Endothelial cell of umbilical vein (primary cell): ENCODE measurements around the gene PLXDC2. TPM values are rescaled to one million over a fixed set of nuclear protein-coding genes. Genes with fewer than 3 reads are reported as not detected.

Experiments used
- BruUV-seq: library from RNA; stranded (reverse); fragments of 400-500 nt; replicated peaks from 2 replicates; lab custom pipeline; 2021; lab: Mats Ljungman, UMichigan
- CTCF ChIA-PET: fragments of 300-600, 350-600 bp; sonication (Branson Sonifier 250); formaldehyde crosslinking; loops from one replicate; lab custom pipeline; 2021; ENCODE audit warnings: antibody characterized with exemption, inconsistent platforms; lab: Charles Lee
- POLR2A ChIA-PET: fragments of 300-600, 350-600 bp; sonication (Branson Sonifier 250); formaldehyde crosslinking; loops from one replicate; lab custom pipeline; 2021; ENCODE audit warnings: antibody characterized with exemption, inconsistent platforms; lab: Charles Lee
- DNase-seq: peaks from one replicate; pipeline ENCODE4 v3.0.0-alpha.2; 2011; ENCODE audit warnings: low read depth, low spot score
- FAIRE-seq: peaks from 2 replicates; lab custom pipeline; 2011; peaks lifted over from hg19 to GRCh38; lab: Jason Lieb, UNC
- H2AFZ ChIP-seq: 2 replicates; pipeline ENCODE4 v1.6.0; 2012; ENCODE audit warnings: low read depth, low read length, control low read depth, inconsistent platforms
- H3K27ac ChIP-seq: 2 replicates; pipeline ENCODE4 v1.5.1; 2011; ENCODE audit warnings: low read depth, mild to moderate bottlenecking, control low read depth, low read length, moderate library complexity; ENCODE audit not compliant: insufficient read depth
- H3K27me3 ChIP-seq, 2 experiments: 2 replicates each; pipeline versions ENCODE4 v1.6.0 to v1.6.1; 2011; ENCODE audit warnings: low read length in 2 of 2, mixed read lengths in 1 of 2; ENCODE audit not compliant: control insufficient read depth in 2 of 2, insufficient read depth in 2 of 2
- H3K36me3 ChIP-seq, 2 experiments: 2 replicates in 1 of 2; 3 replicates in 1 of 2; pipeline ENCODE4 v1.5.1; 2011; ENCODE audit warnings: low read length in 2 of 2, mild to moderate bottlenecking in 1 of 2, moderate library complexity in 1 of 2; ENCODE audit not compliant: control insufficient read depth in 2 of 2, insufficient read depth in 2 of 2; ENCODE audit errors: extremely low read depth in 1 of 2
- H3K4me1 ChIP-seq: 3 replicates; pipeline ENCODE4 v1.5.1; 2011; ENCODE audit warnings: mild to moderate bottlenecking, low read length; ENCODE audit not compliant: control insufficient read depth, insufficient read depth; ENCODE audit errors: extremely low read depth
- H3K4me2 ChIP-seq: 2 replicates; pipeline ENCODE4 v1.6.1; 2011; ENCODE audit warnings: low read length, control low read depth, mixed read lengths; ENCODE audit not compliant: insufficient read depth
- H3K4me3 ChIP-seq, 3 experiments: fragments of 200-600 bp in 1 of 3; sonication (generic), shearing (Covaris generic) in 1 of 3; replicated peaks in 1 of 3; 2 replicates each; pipeline ENCODE4 v1.5.1; 2011 to 2016; ENCODE audit warnings: control low read depth in 3 of 3, low read length in 3 of 3, mild to moderate bottlenecking in 2 of 3, inconsistent platforms in 1 of 3, low read depth in 1 of 3, moderate library complexity in 1 of 3; ENCODE audit not compliant: insufficient read depth in 1 of 3
- H3K79me2 ChIP-seq: 2 replicates; pipeline ENCODE4 v1.6.0; 2012; ENCODE audit warnings: low read length, inconsistent platforms; ENCODE audit not compliant: control insufficient read depth, insufficient read depth
- H3K9ac ChIP-seq: replicated peaks from 2 replicates; pipeline ENCODE3; 2011; ENCODE audit warnings: low read length, control low read depth; ENCODE audit not compliant: insufficient read depth; ENCODE audit errors: extremely low read depth
- H3K9me1 ChIP-seq: replicated peaks from 3 replicates; pipeline ENCODE4 v1.6.0; 2011; ENCODE audit warnings: mild to moderate bottlenecking, low read length; ENCODE audit not compliant: control insufficient read depth, insufficient read depth; ENCODE audit errors: extremely low read depth
- H3K9me3 ChIP-seq: replicated peaks from 2 replicates; pipeline ENCODE4 v1.5.1; 2012; ENCODE audit warnings: low read length, inconsistent platforms; ENCODE audit not compliant: control insufficient read depth, insufficient read depth
- H4K20me1 ChIP-seq: replicated peaks from 2 replicates; pipeline ENCODE3; 2011; ENCODE audit warnings: mild to moderate bottlenecking, low read length; ENCODE audit not compliant: control insufficient read depth, insufficient read depth; ENCODE audit errors: extremely low read depth
- CTCF ChIP-seq, 2 donors: IDR thresholded peaks; 1 replicate in 1 of 2; 2 replicates in 1 of 2; pipeline ENCODE4 v1.5.1; 2011; ENCODE audit warnings: low read length in 2 of 2, mild to moderate bottlenecking in 2 of 2, moderate library complexity in 2 of 2, control low read depth in 1 of 2, inconsistent platforms in 1 of 2, low read depth in 1 of 2; ENCODE audit not compliant: insufficient read depth in 1 of 2; ENCODE audit errors: extremely low read depth in 1 of 2
- EZH2 ChIP-seq: IDR thresholded peaks from 2 replicates; pipeline ENCODE4 v1.6.1; 2012; ENCODE audit warnings: borderline replicate concordance, low read depth, mild to moderate bottlenecking, moderate library complexity, low read length, inconsistent platforms; ENCODE audit not compliant: severe bottlenecking
- FOS ChIP-seq: IDR thresholded peaks from 2 replicates; pipeline ENCODE4 v1.6.1; 2011; ENCODE audit warnings: mild to moderate bottlenecking, low read length, moderate library complexity, borderline replicate concordance; ENCODE audit not compliant: insufficient read depth
- GATA2 ChIP-seq: IDR thresholded peaks from 2 replicates; pipeline ENCODE4 v1.7.0; 2011; ENCODE audit warnings: low read depth, mild to moderate bottlenecking, moderate library complexity, mixed read lengths, low read length; ENCODE audit not compliant: insufficient read length, insufficient read depth
- JUN ChIP-seq: IDR thresholded peaks from 2 replicates; pipeline ENCODE4 v1.6.1; 2011; ENCODE audit warnings: borderline replicate concordance, low read depth; ENCODE audit not compliant: insufficient read length, insufficient read depth
- MAX ChIP-seq: IDR thresholded peaks from 2 replicates; pipeline ENCODE4 v1.6.1; 2011; ENCODE audit not compliant: insufficient read depth, insufficient read length
- MYC ChIP-seq: IDR thresholded peaks from one replicate; pipeline ENCODE4 v1.6.1; 2011; ENCODE audit warnings: mild to moderate bottlenecking, low read depth, low read length
- POLR2A ChIP-seq: IDR thresholded peaks from 2 replicates; pipeline ENCODE4 v1.6.1; 2012; ENCODE audit warnings: low read depth, mild to moderate bottlenecking, control low read depth, low read length
- POLR2AphosphoS5 ChIP-seq: IDR thresholded peaks from 2 replicates; pipeline ENCODE4 v1.6.1; 2012; ENCODE audit warnings: low read depth, mild to moderate bottlenecking, control low read depth, low read length, moderate library complexity; ENCODE audit not compliant: insufficient read depth
- dilution Hi-C: fragments of 300-500 bp; cut with MboI; formaldehyde crosslinking; loops from one replicate; pipeline ENCODE4 v1.15.0; 2019; ENCODE audit warnings: low sequenced_read_pairs; ENCODE audit not compliant: extremely low pct_ligation_motif_present
- intact Hi-C: fragments of 100-400 bp; cut with micrococcal nuclease; formaldehyde crosslinking; loops from one replicate; pipeline ENCODE4 v1.10.0; 2022
- polyA plus RNA-seq, 4 experiments: library from polyadenylated mRNA; depleted of rRNA in 3 of 4; stranded (reverse) in 3 of 4; unstranded in 1 of 4; fragments of >200 nt; gene quantifications; 2 replicates each; pipeline versions ENCODE4 v1.2.1 to v1.2.3, GENCODE V29; 2011 to 2012; ENCODE audit warnings: missing spikeins in 1 of 4
- total RNA-seq: library from RNA; stranded (reverse); gene quantifications from 2 replicates; pipeline ENCODE4 v1.2.3, GENCODE V29; 2021

Gene PLXDC2
- total and polyA plus RNA-seq, 2 donors (not counting 3 experiments of a cell fraction or from before 2014, with no cell fraction given) = 0.32 to 1.2 TPM

GRCh38 chr10:20128811-20129210, 312.6 kb downstream of the PLXDC2 start:
- no peaks in the 10 kb centered on the region for H3K27me3 ChIP-seq
- intact Hi-C loops = no loop called here
- no peaks in the 10 kb centered on the region for H4K20me1 ChIP-seq
- H3K27ac ChIP-seq = no peak overlapping the region
- POLR2A ChIA-PET = no interaction called here
- no peaks in the 10 kb centered on the region for H3K4me1 ChIP-seq
- no peak overlapping the region for H3K4me3 ChIP-seq
- dilution Hi-C loops = no loop called here
- no peak for FAIRE-seq
- H3K4me2 ChIP-seq = no peak overlapping the region
- H3K9me1 ChIP-seq = no peaks in the 10 kb centered on the region
- TF ChIP-seq GATA2 (no peak), EZH2 (no peak), MAX (no peak), POLR2AphosphoS5 (no peak), FOS (no peak), CTCF (IDR thresholded peaks at IDR 0.05; ENCODE audit: extremely low read depth in 1 of 2, insufficient read depth in 1 of 2, low read depth in 1 of 2, low read length in 2 of 2) (no peak), JUN (no peak), POLR2A (no peak), MYC (no peak)
- H3K36me3 ChIP-seq = no peaks in the 10 kb centered on the region
- no peaks in the 10 kb centered on the region for H3K9me3 ChIP-seq
- no TSS peak for BruUV-seq
- CTCF ChIA-PET = no interaction called here
- DNase-seq = no peak
- no peak overlapping the region for H2AFZ ChIP-seq
- no peak overlapping the region for H3K9ac ChIP-seq
- no peaks in the 10 kb centered on the region for H3K79me2 ChIP-seq
